ENCODE results near the gene LPCAT4.

Gene LPCAT4

GRCh38 chr15:34337557-34338306 lies 29.3 kb downstream of the LPCAT4 start, which contains the start of gene SLC12A6:
Gene SLC12A6, minus strand, starts transcription at chr15:34337781. Its CDS starts 1,101 bp downstream, at chr15:34336680.
- Histone ChIP-seq H3K27ac (ENCODE audit: low read depth, low read length) (peak within 1 kb of the TSS; percentile 39), H3K79me2 (ENCODE audit: control insufficient read depth, low read length) (peaks cover 24% of the 10 kb centered on the region), H3F3A (ENCODE audit: control insufficient read depth, insufficient read depth) (peaks cover 30% of the 10 kb centered on the region), H4K20me1 (ENCODE audit: control insufficient read depth, insufficient read depth, low read depth, low read length) (no peaks in the 10 kb centered on the region), H3K27me3 (ENCODE audit: control insufficient read depth, low read length) (no peaks in the 10 kb centered on the region; the same call in 1 of the 2 replicates), H3K4me2 (ENCODE audit: low read length) (peak within 1 kb of the TSS; percentile 82), H3K36me3 (ENCODE audit: control insufficient read depth, low read length) (peaks cover 28% of the 10 kb centered on the region), H3K9me3 (ENCODE audit: control insufficient read depth, insufficient read depth, low read length) (no peaks in the 10 kb centered on the region), H3K4me3 (ENCODE audit: low read length) (peak within 1 kb of the TSS; percentile 88), H3K4me1 (ENCODE audit: control insufficient read depth, low read length) (peaks cover 63% of the 10 kb centered on the region), H3K9me2 (replicated peaks; ENCODE audit: control insufficient read depth, low read length) (no peaks in the 10 kb centered on the region)
- TF ChIP-seq EZH2phosphoT487 (IDR thresholded peaks at IDR 0.05; ENCODE audit: borderline replicate concordance, low read length) (no peak), CTCF (IDR thresholded peaks at IDR 0.05; ENCODE audit: low read depth, low read length, poor library complexity, severe bottlenecking) (no peak)

GRCh38 chr15:34336991-34337556 lies 29.9 kb downstream of the LPCAT4 start:
- H4K20me1 ChIP-seq (ENCODE audit: control insufficient read depth, insufficient read depth, low read depth, low read length) = no peaks in the 10 kb centered on the region
- H3K4me3 ChIP-seq (ENCODE audit: low read length) = peak overlapping the region; percentile 88
- no peak for TF ChIP-seq EZH2phosphoT487 (IDR thresholded peaks at IDR 0.05; ENCODE audit: borderline replicate concordance, low read length)
- no peak for TF ChIP-seq CTCF (IDR thresholded peaks at IDR 0.05; ENCODE audit: low read depth, low read length, poor library complexity, severe bottlenecking)
- peak overlapping the region; percentile 82 for H3K4me2 ChIP-seq (ENCODE audit: low read length)
- peaks cover 63% of the 10 kb centered on the region for H3K4me1 ChIP-seq (ENCODE audit: control insufficient read depth, low read length)
- H3K27ac ChIP-seq (ENCODE audit: low read depth, low read length) = peak overlapping the region; percentile 39
- H3K79me2 ChIP-seq (ENCODE audit: control insufficient read depth, low read length) = peaks cover 18% of the 10 kb centered on the region
- peaks cover 27% of the 10 kb centered on the region for H3K36me3 ChIP-seq (ENCODE audit: control insufficient read depth, low read length)
- H3K27me3 ChIP-seq (ENCODE audit: control insufficient read depth, low read length) = no peaks in the 10 kb centered on the region; the same call in 1 of the 2 replicates
- H3K9me2 ChIP-seq (replicated peaks; ENCODE audit: control insufficient read depth, low read length) = no peaks in the 10 kb centered on the region
- peaks cover 30% of the 10 kb centered on the region for H3F3A ChIP-seq (ENCODE audit: control insufficient read depth, insufficient read depth)
- H3K9me3 ChIP-seq (ENCODE audit: control insufficient read depth, insufficient read depth, low read length) = no peaks in the 10 kb centered on the region

GRCh38 chr15:34336231-34336990 lies 30.6 kb downstream of the LPCAT4 start:
- H3K9me2 ChIP-seq (replicated peaks; ENCODE audit: control insufficient read depth, low read length) = no peaks in the 10 kb centered on the region
- peaks cover 57% of the 10 kb centered on the region for H3K4me1 ChIP-seq (ENCODE audit: control insufficient read depth, low read length)
- no peak overlapping the region for H3K27ac ChIP-seq (ENCODE audit: low read depth, low read length)
- TF ChIP-seq EZH2phosphoT487 (IDR thresholded peaks at IDR 0.05; ENCODE audit: borderline replicate concordance, low read length) (no peak), CTCF (IDR thresholded peaks at IDR 0.05; ENCODE audit: low read depth, low read length, poor library complexity, severe bottlenecking) (no peak)
- peaks cover 21% of the 10 kb centered on the region for H3K36me3 ChIP-seq (ENCODE audit: control insufficient read depth, low read length)
- peak overlapping the region; percentile 82 for H3K4me2 ChIP-seq (ENCODE audit: low read length)
- peak overlapping the region; percentile 88 for H3K4me3 ChIP-seq (ENCODE audit: low read length)
- no peaks in the 10 kb centered on the region for H4K20me1 ChIP-seq (ENCODE audit: control insufficient read depth, insufficient read depth, low read depth, low read length)
- no peaks in the 10 kb centered on the region for H3K9me3 ChIP-seq (ENCODE audit: control insufficient read depth, insufficient read depth, low read length)
- no peaks in the 10 kb centered on the region; the same call in 1 of the 2 replicates for H3K27me3 ChIP-seq (ENCODE audit: control insufficient read depth, low read length)
- H3K79me2 ChIP-seq (ENCODE audit: control insufficient read depth, low read length) = peaks cover 11% of the 10 kb centered on the region
- H3F3A ChIP-seq (ENCODE audit: control insufficient read depth, insufficient read depth) = peaks cover 24% of the 10 kb centered on the region

Measured in DOHH2 (cell line).